T1000 (cell line): ENCODE results near the gene S100A11.

Experiments
- DNase-seq: peaks from one replicate; lab custom pipeline; 2025; ENCODE audit warnings: mixed read lengths; lab: John Stamatoyannopoulos, UW

Gene S100A11

GRCh38 chr1:152001631-152002584 lies 34.9 kb downstream of the S100A11 start:
- peak; percentile 77 for DNase-seq

- no peak for DNase-seq
These were observed 35.7 kb downstream of the S100A11 start for GRCh38 chr1:152000964-152001630.

- DNase-seq: no peak
These were observed 38.0 kb downstream of the S100A11 start for GRCh38 chr1:151998611-151999362.

GRCh38 chr1:151997284-151997570 lies 39.6 kb downstream of the S100A11 start:
- no peak for DNase-seq

GRCh38 chr1:151995774-151996173 lies 41.0 kb downstream of the S100A11 start:
- DNase-seq: no peak

- peak; percentile 89 for DNase-seq
These were observed 41.8 kb downstream of the S100A11 start for GRCh38 chr1:151994956-151995355.

- peak; percentile 52 for DNase-seq
These were observed 42.9 kb downstream of the S100A11 start, which contains the start of gene S100A10 for GRCh38 chr1:151993734-151994496. TSS of gene S100A10 (minus strand) at chr1:151993859. CDS start at chr1:151986230, 7,629 bp downstream.

GRCh38 chr1:151993084-151993733 lies 43.6 kb downstream of the S100A11 start:
- peak; percentile 31 for DNase-seq

GRCh38 chr1:151992303-151993083 lies 44.3 kb downstream of the S100A11 start:
- peak; percentile 90 for DNase-seq

- DNase-seq: no peak
These were observed 45.0 kb downstream of the S100A11 start for GRCh38 chr1:151991663-151992302.

- peak; percentile 9 for DNase-seq
These were observed 46.0 kb downstream of the S100A11 start for GRCh38 chr1:151990856-151991198.

GRCh38 chr1:151990058-151990855 lies 46.5 kb downstream of the S100A11 start:
- no peak for DNase-seq

GRCh38 chr1:151989211-151989862 lies 47.5 kb downstream of the S100A11 start:
- DNase-seq: peak; percentile 57

GRCh38 chr1:151988405-151988923 lies 48.3 kb downstream of the S100A11 start:
- no peak for DNase-seq

GRCh38 chr1:151986501-151987190 lies 50.2 kb downstream of the S100A11 start:
- no peak for DNase-seq

GRCh38 chr1:151985768-151986167 lies 51.0 kb downstream of the S100A11 start:
- DNase-seq: no peak

GRCh38 chr1:151985270-151985669 lies 51.5 kb downstream of the S100A11 start:
- no peak for DNase-seq
